ENCODE results near the gene EFNB2.

EFNB2 gene

GRCh38 chr13:106445996-106446395 is 89.5 kb downstream of the EFNB2 start:
- peak; percentile 96 for DNase-seq (ENCODE audit: low spot score)

DNA sequence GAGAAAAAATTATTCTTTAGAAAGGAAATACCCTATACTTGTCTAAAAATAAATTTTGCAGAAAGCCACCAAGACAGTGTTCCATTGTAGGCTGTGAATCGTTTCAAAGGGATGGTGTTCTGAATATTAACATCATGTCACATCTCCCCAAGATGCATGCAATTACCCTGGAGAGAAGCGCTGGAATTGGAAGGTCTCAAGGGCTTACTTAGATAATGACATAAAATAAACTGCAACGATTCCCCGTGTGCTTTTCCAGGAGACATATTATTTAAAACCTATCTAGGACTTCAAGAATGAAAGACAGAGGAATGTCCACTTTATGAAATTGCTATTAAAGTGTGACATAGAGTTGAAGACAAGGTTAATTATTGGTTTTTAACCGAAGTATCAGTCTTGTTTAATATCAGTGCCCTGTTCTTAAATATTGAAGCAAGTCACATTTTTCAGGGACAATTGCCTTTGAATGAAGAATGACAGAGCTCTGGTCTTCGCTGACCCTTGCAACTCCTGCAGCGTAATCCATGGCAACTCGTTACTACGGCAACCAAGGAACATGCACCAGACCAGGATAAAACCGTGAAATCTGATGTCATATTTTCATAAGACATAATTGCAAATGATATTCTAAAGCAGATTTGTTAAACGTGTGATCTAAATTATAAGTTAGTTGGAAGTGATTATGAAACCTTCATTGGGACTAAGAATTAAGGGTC is 91.7 kb downstream of the EFNB2 start:
- no peak for DNase-seq (ENCODE audit: low spot score)

DNA sequence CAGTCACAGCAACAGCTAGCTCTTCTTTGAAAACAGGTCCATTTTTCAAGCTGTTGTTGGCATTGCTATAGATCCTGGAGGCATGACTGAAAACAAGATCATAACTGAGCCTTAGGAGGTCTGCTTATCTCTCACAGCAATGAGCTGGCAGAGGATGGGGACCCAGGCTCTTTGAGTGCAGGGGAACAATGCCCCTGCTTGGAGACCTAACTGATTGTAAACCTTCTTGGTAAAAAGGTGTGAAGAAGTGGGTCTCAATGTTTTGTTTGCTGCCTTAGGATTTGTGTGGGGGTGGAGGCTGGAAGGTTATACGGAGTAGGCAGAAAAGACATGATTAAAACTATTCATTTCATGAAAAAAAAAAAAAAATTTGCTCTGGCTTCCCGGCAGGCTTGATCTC is 94.6 kb downstream of the EFNB2 start:
- no peak for DNase-seq (ENCODE audit: low spot score)
